Anterior cingulate cortex (tissue), 58 donors: ENCODE data around the gene MT1B.
"Not testable (repeated sequence)": the region's sequence is repeated elsewhere in the genome, so short reads cannot be mapped to it uniquely, and the experiment has no call there.

Source experiments
- DNase-seq, 58 donors: peaks; one replicate each; lab custom pipeline; 2025; lab: John Stamatoyannopoulos, UW

MT1B gene

GRCh38 chr16:56617212-56618085 lies 34.2 kb upstream of the MT1B start:
- DNase-seq, result peak in 23 of 58 donors; percentile 11 to 68 (median 35)

- DNase-seq, result no peak
These were observed 33.5 kb upstream of the MT1B start for GRCh38 chr16:56618138-56618537.

- DNase-seq, result no peak
These were observed 31.3 kb upstream of the MT1B start for GRCh38 chr16:56620339-56620897.

- not testable (repeated sequence) for DNase-seq
These were observed 29.8 kb upstream of the MT1B start for GRCh38 chr16:56621665-56622445.

- DNase-seq, result not testable (repeated sequence)
These were observed 28.5 kb upstream of the MT1B start for GRCh38 chr16:56623184-56623583.

- DNase-seq, result peak in 2 of 58 donors; percentile 8 to 9
These were observed 28.0 kb upstream of the MT1B start for GRCh38 chr16:56623637-56624036.

- DNase-seq, result peak in 42 of 58 donors; percentile 13 to 78 (median 48)
These were observed 26.3 kb upstream of the MT1B start, which contains the start of gene MT1E for GRCh38 chr16:56625140-56625942. MT1E (plus strand) TSS chr16:56625781; CDS start chr16:56625852, 71 bp downstream.

GRCh38 chr16:56625943-56626654 lies 25.6 kb upstream of the MT1B start:
- DNase-seq, result peak in 3 of 58 donors; percentile 34 to 40 (median 39)

GRCh38 chr16:56626685-56627084 lies 25.0 kb upstream of the MT1B start:
- DNase-seq, result no peak

- DNase-seq, result no peak
These were observed 23.0 kb upstream of the MT1B start for GRCh38 chr16:56628486-56629350.

GRCh38 chr16:56629531-56629930 lies 22.2 kb upstream of the MT1B start:
- DNase-seq, result no peak

GRCh38 chr16:56630134-56630533 lies 21.6 kb upstream of the MT1B start:
- DNase-seq, result no peak

- no peak for DNase-seq
These were observed 20.5 kb upstream of the MT1B start for GRCh38 chr16:56631197-56631596.

- no peak for DNase-seq
These were observed 19.9 kb upstream of the MT1B start for GRCh38 chr16:56631832-56632155.

GRCh38 chr16:56632156-56632847 lies 19.4 kb upstream of the MT1B start, which contains the start of gene MT1M:
MT1M (plus strand) TSS chr16:56632659; CDS start chr16:56632732, 73 bp downstream.
- peak in 45 of 58 donors; percentile 17 to 78 (median 53) for DNase-seq

- DNase-seq, result peak in 1 of 58 donors; percentile 37
These were observed 18.8 kb upstream of the MT1B start for GRCh38 chr16:56632848-56633365.

- DNase-seq, result peak in 1 of 58 donors; percentile 14
These were observed 18.2 kb upstream of the MT1B start for GRCh38 chr16:56633535-56633934.
